ENCODE measurements around the gene ZC3H12D.

ZC3H12D gene

GRCh38 chr6:149456311-149457021 is 28.3 kb downstream of the ZC3H12D start:
- WGBS = 95% methylated on average over 49 of the region's 49 CpGs
- peaks cover 0 to 3% of the 10 kb centered on the region in 2 experiments for H3K36me3 ChIP-seq (ENCODE audit: control insufficient read depth in 1 of 2, insufficient read depth in 2 of 2, low read depth in 1 of 2, low read length in 2 of 2)
- H3K14ac ChIP-seq (ENCODE audit: low read length in 2 of 2) = no peak overlapping the region
- H3K79me1 ChIP-seq (replicated peaks; ENCODE audit: low read length, poor library complexity, severe bottlenecking) = no peaks in the 10 kb centered on the region
- H2BK5ac ChIP-seq (ENCODE audit: low read depth, low read length, poor library complexity, severe bottlenecking) = no peak overlapping the region
- H4K8ac ChIP-seq (ENCODE audit: low read length) = no peak overlapping the region
- H3K18ac ChIP-seq (ENCODE audit: low read depth in 1 of 2, low read length in 2 of 2) = peak overlapping the region in 1 of 2 experiments; percentile 46
- no peak overlapping the region for H3K23ac ChIP-seq (ENCODE audit: low read length in 2 of 2)
- DNase-seq = no peak
- H3K9me3 ChIP-seq (ENCODE audit: control insufficient read depth, low read length) = no peaks in the 10 kb centered on the region
- no peak overlapping the region for H3K9ac ChIP-seq (ENCODE audit: low read length)
- no peak overlapping the region for H3K4me3 ChIP-seq (ENCODE audit: insufficient read depth in 1 of 2, low read depth in 1 of 2, low read length in 2 of 2)
- H2BK15ac ChIP-seq (ENCODE audit: low read depth, poor library complexity, severe bottlenecking) = no peak overlapping the region
- H3K4ac ChIP-seq (ENCODE audit: low read depth in 1 of 2, low read length in 2 of 2) = no peak overlapping the region
- no peak overlapping the region for H3K27ac ChIP-seq (ENCODE audit: low read length, poor library complexity, severe bottlenecking)
- H4K91ac ChIP-seq (ENCODE audit: low read length) = peak overlapping the region; percentile 25
- H2AK5ac ChIP-seq (ENCODE audit: low read length, severe bottlenecking) = no peak overlapping the region
- H2BK120ac ChIP-seq (ENCODE audit: low read depth, low read length) = no peak overlapping the region
- H2AFZ ChIP-seq (ENCODE audit: low read depth, low read length) = no peak overlapping the region
- H3K4me2 ChIP-seq (ENCODE audit: low read length, poor library complexity, severe bottlenecking) = no peak overlapping the region
- H2BK12ac ChIP-seq (ENCODE audit: low read length in 2 of 2) = peak overlapping the region; percentile 43 to 86
- peaks cover 10% of the 10 kb centered on the region for H3K4me1 ChIP-seq (ENCODE audit: control insufficient read depth, insufficient read depth, low read depth, low read length)
- peaks cover 0 to 24% of the 10 kb centered on the region in 2 experiments for H3K27me3 ChIP-seq (ENCODE audit: control insufficient read depth in 1 of 2, insufficient read depth in 1 of 2, low read length in 2 of 2)

GRCh38 chr6:149455031-149455732 is 29.6 kb downstream of the ZC3H12D start:
- no peak overlapping the region for H3K4me2 ChIP-seq (ENCODE audit: low read length, poor library complexity, severe bottlenecking)
- H3K27ac ChIP-seq (ENCODE audit: low read length, poor library complexity, severe bottlenecking) = no peak overlapping the region
- no peak overlapping the region for H2BK5ac ChIP-seq (ENCODE audit: low read depth, low read length, poor library complexity, severe bottlenecking)
- WGBS = 90% methylated on average over 11 of the region's 11 CpGs
- DNase-seq = no peak
- H3K14ac ChIP-seq (ENCODE audit: low read length in 2 of 2) = peak overlapping the region in 1 of 2 experiments; percentile 35
- H3K4me3 ChIP-seq (ENCODE audit: insufficient read depth in 1 of 2, low read depth in 1 of 2, low read length in 2 of 2) = no peak overlapping the region
- H3K27me3 ChIP-seq (ENCODE audit: control insufficient read depth in 1 of 2, insufficient read depth in 1 of 2, low read length in 2 of 2) = peaks cover 4 to 37% of the 10 kb centered on the region in 2 experiments
- H2BK15ac ChIP-seq (ENCODE audit: low read depth, poor library complexity, severe bottlenecking) = no peak overlapping the region
- H3K23ac ChIP-seq (ENCODE audit: low read length in 2 of 2) = no peak overlapping the region
- H2BK12ac ChIP-seq (ENCODE audit: low read length in 2 of 2) = peak overlapping the region; percentile 65 to 78
- H3K9me3 ChIP-seq (ENCODE audit: control insufficient read depth, low read length) = no peaks in the 10 kb centered on the region
- H3K18ac ChIP-seq (ENCODE audit: low read depth in 1 of 2, low read length in 2 of 2) = peak overlapping the region; percentile 65 to 80
- no peak overlapping the region for H2AFZ ChIP-seq (ENCODE audit: low read depth, low read length)
- H4K8ac ChIP-seq (ENCODE audit: low read length) = peak overlapping the region; percentile 12
- H3K79me1 ChIP-seq (replicated peaks; ENCODE audit: low read length, poor library complexity, severe bottlenecking) = no peaks in the 10 kb centered on the region
- H2BK120ac ChIP-seq (ENCODE audit: low read depth, low read length) = no peak overlapping the region
- H3K9ac ChIP-seq (ENCODE audit: low read length) = no peak overlapping the region
- peak overlapping the region in 1 of 2 experiments; percentile 73 for H3K4ac ChIP-seq (ENCODE audit: low read depth in 1 of 2, low read length in 2 of 2)
- peaks cover 19% of the 10 kb centered on the region for H3K4me1 ChIP-seq (ENCODE audit: control insufficient read depth, insufficient read depth, low read depth, low read length)
- H2AK5ac ChIP-seq (ENCODE audit: low read length, severe bottlenecking) = no peak overlapping the region
- H3K36me3 ChIP-seq (ENCODE audit: control insufficient read depth in 1 of 2, insufficient read depth in 2 of 2, low read depth in 1 of 2, low read length in 2 of 2) = peaks cover 0 to 3% of the 10 kb centered on the region in 2 experiments
- H4K91ac ChIP-seq (ENCODE audit: low read length) = peak overlapping the region; percentile 87

DNA sequence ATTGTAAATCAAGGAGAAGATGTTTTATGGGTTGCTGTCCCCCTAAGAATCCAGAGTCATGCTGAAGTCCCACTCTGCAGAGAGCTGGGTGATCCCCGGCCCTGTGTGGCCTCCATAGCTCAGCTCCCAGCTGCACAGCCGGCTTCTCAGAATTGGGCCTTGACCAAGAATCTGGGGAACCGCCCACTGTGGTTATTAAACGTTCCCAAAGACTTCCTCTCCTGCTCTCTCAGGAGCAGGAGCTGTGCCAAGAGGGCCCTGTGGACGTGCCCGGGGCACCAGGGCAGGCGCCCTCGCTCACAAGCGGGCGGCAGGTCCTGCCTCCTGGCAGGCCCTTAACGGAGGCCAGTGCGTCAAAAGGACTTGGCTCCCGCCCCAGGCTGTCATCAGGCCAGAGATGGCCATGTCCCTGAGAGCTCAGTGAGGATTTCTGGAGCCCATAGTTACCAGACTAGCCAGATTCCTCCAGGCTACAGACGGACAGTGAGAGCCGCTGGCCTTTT is 30.4 kb downstream of the ZC3H12D start:
- Histone ChIP-seq H2AFZ (ENCODE audit: low read depth, low read length) (no peak overlapping the region), H3K4me3 (ENCODE audit: insufficient read depth in 1 of 2, low read depth in 1 of 2, low read length in 2 of 2) (peak overlapping the region in 1 of 2 experiments; percentile 43), H3K27ac (ENCODE audit: low read length, poor library complexity, severe bottlenecking) (no peak overlapping the region), H2AK5ac (ENCODE audit: low read length, severe bottlenecking) (no peak overlapping the region), H3K9ac (ENCODE audit: low read length) (peak overlapping the region; percentile 29), H2BK120ac (ENCODE audit: low read depth, low read length) (peak overlapping the region; percentile 30), H3K9me3 (ENCODE audit: control insufficient read depth, low read length) (no peaks in the 10 kb centered on the region), H3K14ac (ENCODE audit: low read length in 2 of 2) (no peak overlapping the region), H3K27me3 (ENCODE audit: control insufficient read depth in 1 of 2, insufficient read depth in 1 of 2, low read length in 2 of 2) (peaks cover 4 to 42% of the 10 kb centered on the region in 2 experiments), H2BK5ac (ENCODE audit: low read depth, low read length, poor library complexity, severe bottlenecking) (no peak overlapping the region), H4K8ac (ENCODE audit: low read length) (no peak overlapping the region), H3K4me1 (ENCODE audit: control insufficient read depth, insufficient read depth, low read depth, low read length) (peaks cover 19% of the 10 kb centered on the region), H3K23ac (ENCODE audit: low read length in 2 of 2) (no peak overlapping the region), H3K4ac (ENCODE audit: low read depth in 1 of 2, low read length in 2 of 2) (peak overlapping the region in 1 of 2 experiments; percentile 24), H2BK12ac (ENCODE audit: low read length in 2 of 2) (peak overlapping the region in 1 of 2 experiments; percentile 71), H2BK15ac (ENCODE audit: low read depth, poor library complexity, severe bottlenecking) (no peak overlapping the region), H4K91ac (ENCODE audit: low read length) (peak overlapping the region; percentile 87), H3K4me2 (ENCODE audit: low read length, poor library complexity, severe bottlenecking) (no peak overlapping the region), H3K18ac (ENCODE audit: low read depth in 1 of 2, low read length in 2 of 2) (peak overlapping the region; percentile 55 to 80), H3K36me3 (ENCODE audit: control insufficient read depth in 1 of 2, insufficient read depth in 2 of 2, low read depth in 1 of 2, low read length in 2 of 2) (peaks cover 0 to 3% of the 10 kb centered on the region in 2 experiments), H3K79me1 (replicated peaks; ENCODE audit: low read length, poor library complexity, severe bottlenecking) (no peaks in the 10 kb centered on the region)
- DNase-seq = peak; percentile 69
- 63% methylated on average over 15 of the region's 15 CpGs for WGBS

Data from mesenchymal stem cell (in vitro differentiated cells and primary cell).